Measurements from ENCODE around the gene UCHL5. TPM values are rescaled to one million over a fixed set of nuclear protein-coding genes. Genes with fewer than 3 reads are reported as not detected.

The UCHL5 gene, protein sequence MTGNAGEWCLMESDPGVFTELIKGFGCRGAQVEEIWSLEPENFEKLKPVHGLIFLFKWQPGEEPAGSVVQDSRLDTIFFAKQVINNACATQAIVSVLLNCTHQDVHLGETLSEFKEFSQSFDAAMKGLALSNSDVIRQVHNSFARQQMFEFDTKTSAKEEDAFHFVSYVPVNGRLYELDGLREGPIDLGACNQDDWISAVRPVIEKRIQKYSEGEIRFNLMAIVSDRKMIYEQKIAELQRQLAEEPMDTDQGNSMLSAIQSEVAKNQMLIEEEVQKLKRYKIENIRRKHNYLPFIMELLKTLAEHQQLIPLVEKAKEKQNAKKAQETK
- 30.0 and 30.3 TPM in 2 replicates for total RNA-seq

DNA sequence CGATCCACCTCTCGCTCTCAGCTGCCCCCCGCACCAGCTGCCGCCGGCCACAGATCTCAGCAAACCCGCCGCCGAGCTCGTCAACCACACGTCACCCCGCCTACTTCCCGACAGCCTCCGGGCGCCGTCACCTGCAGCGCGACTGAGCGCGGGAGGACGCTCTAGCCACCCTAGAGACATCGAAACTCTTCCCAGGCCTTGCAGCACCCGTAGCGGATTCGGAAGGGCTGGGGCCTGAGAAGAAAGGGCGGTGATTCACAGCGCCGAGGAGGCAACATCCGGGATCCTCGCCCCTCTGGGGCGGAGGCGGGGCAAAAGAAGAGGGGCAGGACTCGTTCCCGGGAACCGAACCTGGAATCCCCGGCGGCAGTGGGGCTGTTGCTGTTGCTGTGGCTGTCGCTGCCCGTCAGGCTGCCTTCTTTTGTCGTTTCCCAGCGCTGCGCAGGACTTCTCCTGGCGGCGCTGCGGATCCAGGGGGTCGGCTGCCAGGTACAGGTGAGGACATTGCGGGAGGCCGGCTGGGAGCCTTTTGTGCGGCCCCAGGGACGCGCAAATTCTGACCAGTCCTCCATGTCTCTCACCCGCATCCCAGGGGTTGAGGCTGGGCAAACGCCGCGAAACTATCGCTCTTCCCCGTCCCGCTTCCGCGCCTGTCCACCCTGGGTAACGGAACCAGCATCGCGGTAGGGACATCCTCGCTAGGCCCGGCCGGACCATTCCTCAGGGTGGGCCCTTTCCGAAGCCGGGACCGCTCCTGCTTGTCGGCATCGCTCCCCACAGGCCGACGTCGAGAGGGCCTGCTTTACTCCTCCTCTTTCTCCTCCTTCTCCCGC, at the start of gene UCHL5, which contains the start of gene RO60:
Gene UCHL5, minus strand, starts transcription at position 79 of the 833 bp plus-strand sequence. CDS start 100 bp downstream, outside the sequence.
Gene RO60, plus strand, starts transcription at position 331 of the 833 bp plus-strand sequence. CDS start 9,443 bp downstream, outside the sequence.

DNA sequence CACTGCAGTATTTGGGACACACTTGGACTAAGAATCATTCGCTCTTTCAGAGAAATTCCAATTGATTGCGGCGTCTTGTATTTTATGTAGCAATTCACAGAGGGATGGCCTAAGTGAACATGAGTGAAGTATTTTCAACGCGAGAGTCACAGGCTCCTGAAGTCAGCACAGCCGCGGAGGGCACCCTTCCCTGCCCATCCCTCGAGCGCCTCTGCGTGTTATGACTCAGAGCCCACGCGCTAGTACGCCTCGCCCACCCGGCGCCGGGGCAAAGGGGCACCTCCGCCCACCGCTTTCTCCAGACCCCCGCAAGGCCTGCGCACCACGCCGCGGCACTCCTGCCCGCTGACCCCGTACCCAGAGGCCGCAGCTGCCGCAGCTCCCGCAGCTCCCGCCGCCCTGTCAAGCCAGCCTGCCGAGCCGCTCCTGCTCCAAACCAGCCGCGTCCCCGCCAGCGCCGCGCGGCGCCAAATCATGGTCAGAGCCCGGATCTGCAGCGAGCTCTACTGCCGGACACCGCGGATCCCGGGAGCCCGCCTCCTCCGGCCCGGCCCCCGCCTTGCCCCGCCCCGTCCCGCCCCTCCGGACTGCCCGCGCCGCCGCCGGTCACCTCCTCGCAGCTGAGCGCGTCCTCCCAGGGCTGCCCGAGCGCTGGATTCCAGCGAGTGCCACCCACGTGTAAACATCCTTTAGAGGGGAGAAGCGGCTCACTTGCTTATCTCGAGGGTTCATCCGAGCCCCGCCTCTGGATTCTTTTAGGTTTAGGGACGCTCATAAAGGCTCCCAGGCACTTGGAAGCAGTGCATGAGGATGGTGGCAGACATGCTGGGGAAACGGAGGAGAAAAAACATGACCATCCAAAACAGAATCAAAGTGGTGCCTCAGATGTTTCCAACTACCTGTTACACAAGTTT, 46.0 kb upstream of the UCHL5 start, which contains the start of gene GLRX2:
Gene GLRX2, minus strand, starts transcription at position 508 of the 914 bp plus-strand sequence. Its CDS starts 32 bp downstream, at position 476.

Other genes with a start within 250 kb of the UCHL5 start
- gene RO60, start 252 bp upstream of the UCHL5 start, total RNA-seq: 105 and 135 TPM in 2 replicates
- gene GLRX2, start 46.1 kb upstream of the UCHL5 start, total RNA-seq: 12.4 and 15.2 TPM in 2 replicates
- 21.0 and 23.7 TPM in 2 replicates for gene CDC73, start 62.7 kb upstream of the UCHL5 start, total RNA-seq
- 0.25 and 0.26 TPM in 2 replicates for gene B3GALT2, start 127.3 kb upstream of the UCHL5 start, total RNA-seq